NCI-H748 (cell line): ENCODE measurements around the gene ANKRD34C.
A peak's percentile ranks its signal among the peaks of the same experiment; 100 is the strongest.
"Not testable (repeated sequence)": the region's sequence is repeated elsewhere in the genome, so short reads cannot be mapped to it uniquely, and the experiment has no call there.

ENCODE experiments used
- DNase-seq: peaks from one replicate; lab custom pipeline; 2025; ENCODE audit not compliant: unreplicated experiment; lab: John Stamatoyannopoulos, UW

Gene ANKRD34C

DNA sequence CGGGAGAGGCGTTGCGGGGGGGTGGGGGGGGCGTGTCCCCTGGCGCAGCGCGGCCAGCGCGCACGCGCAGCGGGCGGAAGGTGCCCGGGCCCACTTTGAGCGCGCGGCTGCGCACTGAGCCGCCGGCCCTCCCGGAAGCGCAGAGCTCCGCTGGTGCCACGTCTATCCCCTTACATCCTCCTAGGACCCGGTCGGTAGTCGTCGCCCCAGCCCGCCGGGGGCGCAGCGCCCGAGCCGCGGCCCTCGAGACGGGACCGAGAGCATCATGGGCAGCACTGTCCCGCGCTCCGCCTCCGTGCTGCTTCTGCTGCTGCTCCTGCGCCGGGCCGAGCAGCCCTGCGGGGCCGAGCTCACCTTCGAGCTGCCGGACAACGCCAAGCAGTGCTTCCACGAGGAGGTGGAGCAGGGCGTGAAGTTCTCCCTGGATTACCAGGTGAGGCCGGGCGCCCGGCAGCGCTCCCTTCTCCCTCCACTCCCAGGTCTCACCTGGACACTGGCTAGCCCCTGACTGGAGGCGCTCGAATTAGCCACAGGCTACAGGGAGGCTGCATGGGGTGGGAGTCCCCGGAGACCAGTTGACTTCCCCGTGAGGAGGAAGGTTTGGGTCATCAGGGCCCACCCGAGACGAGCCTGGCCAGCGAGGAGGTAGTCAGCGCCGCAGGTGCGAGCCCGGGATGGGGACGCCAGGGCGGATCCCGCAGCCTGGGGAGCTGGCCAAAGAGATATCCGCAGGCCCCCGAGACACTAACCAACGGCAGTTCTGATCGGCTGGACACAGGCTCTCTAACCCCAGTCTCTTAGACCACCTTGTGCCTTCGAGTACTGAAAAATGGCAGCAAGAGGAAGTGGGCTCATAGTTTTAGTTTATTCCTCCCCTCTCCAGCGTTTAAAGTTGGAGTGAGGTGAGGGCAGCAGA, 28.7 kb downstream of the ANKRD34C start, which contains the start of gene TMED3:
Gene TMED3, plus strand, starts transcription at position 128 of the 916 bp plus-strand sequence. Its CDS starts 138 bp downstream, at position 266.
- DNase-seq = peak; percentile 83

- no peak for DNase-seq
Measured at GRCh38 chr15:79311901-79312553, 29.5 kb downstream of the ANKRD34C start.

GRCh38 chr15:79314186-79314585, 31.7 kb downstream of the ANKRD34C start:
- DNase-seq = no peak

GRCh38 chr15:79314811-79315210, 32.3 kb downstream of the ANKRD34C start:
- DNase-seq = no peak

DNA sequence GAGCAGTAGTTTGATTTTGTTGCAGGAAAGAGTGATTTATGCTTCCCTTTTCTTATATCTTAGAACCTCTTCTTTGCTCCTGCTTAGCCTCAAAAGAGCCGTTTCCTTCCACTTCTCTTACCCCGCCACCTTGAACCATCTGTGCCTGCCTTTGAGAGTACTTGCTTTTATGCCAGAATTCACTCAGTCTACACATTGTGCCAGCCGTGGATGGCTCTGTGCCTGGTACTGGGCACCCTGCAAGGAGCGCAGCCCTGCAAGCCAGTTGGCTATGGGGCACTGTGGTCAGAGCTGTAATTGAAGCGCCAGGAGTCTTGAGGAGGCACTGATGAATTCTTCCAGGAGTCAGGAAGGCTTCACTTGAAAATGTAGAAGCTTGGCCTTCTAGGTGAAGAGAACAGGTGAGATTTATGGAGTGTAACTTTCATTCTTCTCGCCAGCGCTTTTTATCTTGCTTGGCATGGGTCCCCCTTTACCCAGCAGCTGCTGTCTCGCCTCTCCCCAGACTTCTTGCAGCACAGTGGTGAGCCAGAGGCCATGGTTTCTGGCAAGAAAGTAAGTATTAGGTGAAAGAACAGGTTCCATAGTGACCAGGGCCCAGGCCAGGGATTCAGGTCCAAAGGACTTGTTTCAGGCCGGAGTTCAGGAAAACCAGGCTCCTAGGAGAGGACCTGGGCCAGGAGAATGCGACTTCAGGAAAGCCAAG, 33.3 kb downstream of the ANKRD34C start:
- no peak for DNase-seq

DNA sequence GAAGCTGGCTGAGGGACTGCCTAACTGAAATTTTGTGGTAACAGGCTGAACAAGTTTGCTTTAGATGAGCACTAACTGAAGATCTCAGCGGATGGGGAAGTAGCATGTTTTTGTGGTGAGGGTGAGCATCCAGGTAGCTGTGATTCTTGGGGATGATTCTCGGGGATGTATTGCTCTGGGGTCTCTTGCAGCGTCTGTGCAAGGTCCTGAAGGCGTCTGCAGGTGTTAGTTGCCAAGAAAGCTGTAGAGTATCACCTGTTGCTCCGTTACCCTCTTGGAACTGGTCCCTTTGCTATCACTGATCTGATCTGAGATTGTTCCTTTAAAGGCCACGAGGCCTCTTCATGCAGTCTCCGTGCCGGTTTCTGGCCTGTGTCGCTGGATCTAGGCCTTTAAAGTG, 34.3 kb downstream of the ANKRD34C start:
- DNase-seq = no peak

- not testable (repeated sequence) for DNase-seq
Measured at GRCh38 chr15:79319973-79320372, 37.5 kb downstream of the ANKRD34C start.

- DNase-seq = no peak
Measured at GRCh38 chr15:79321876-79322275, 39.4 kb downstream of the ANKRD34C start.

- no peak for DNase-seq
Measured at GRCh38 chr15:79322306-79322705, 39.8 kb downstream of the ANKRD34C start.

GRCh38 chr15:79322945-79323344, 40.4 kb downstream of the ANKRD34C start:
- DNase-seq = no peak

DNA sequence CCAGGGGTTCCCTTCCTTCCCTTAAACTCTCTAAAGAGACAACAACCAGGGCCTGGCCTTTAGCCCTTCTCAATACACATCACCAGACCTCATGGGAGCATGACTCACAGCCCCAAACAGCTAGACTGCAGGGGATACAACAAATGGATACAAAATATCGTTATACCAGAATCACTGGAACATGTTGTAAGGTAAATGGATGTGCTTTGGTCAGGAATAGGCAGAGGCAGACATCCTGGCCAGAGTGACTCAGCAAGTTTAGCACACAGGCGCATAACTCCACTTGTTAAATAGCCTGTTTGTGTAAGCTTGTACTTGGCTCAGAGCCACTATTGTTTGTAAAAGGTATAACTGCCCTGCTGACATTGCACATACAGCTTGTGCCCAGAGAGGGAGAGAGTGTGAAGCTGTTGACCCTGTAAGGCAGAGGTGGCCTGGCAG, 46.7 kb downstream of the ANKRD34C start:
- no peak for DNase-seq
